ENCODE measurements around the gene CD82.
"Not testable (repeated sequence)": the region's sequence is repeated elsewhere in the genome, so short reads cannot be mapped to it uniquely, and the experiment has no call there.

Gene CD82

GRCh38 chr11:44548032-44548695 is 17.3 kb upstream of the CD82 start:
- Histone ChIP-seq H3K4me1 (ENCODE audit: control insufficient read depth, insufficient read depth, low read length) (no peaks in the 10 kb centered on the region), H3K9me3 (ENCODE audit: control insufficient read depth, insufficient read depth, low read length) (no peaks in the 10 kb centered on the region), H3K27me3 (ENCODE audit: control insufficient read depth, insufficient read depth, low read length) (no peaks in the 10 kb centered on the region), H3K36me3 (ENCODE audit: control insufficient read depth, insufficient read depth, low read length) (no peaks in the 10 kb centered on the region), H3K4me3 (ENCODE audit: low read length) (no peak overlapping the region), H3K27ac (ENCODE audit: low read length) (no peak overlapping the region)
- DNase-seq (ENCODE audit: low read depth, low spot score), result no peak
- WGBS (ENCODE audit: insufficient coverage, insufficient read length), result no CpG with 5 or more reads among the region's 4 CpGs

GRCh38 chr11:44548961-44549749 is 16.3 kb upstream of the CD82 start:
- not testable (repeated sequence) for DNase-seq (ENCODE audit: low read depth, low spot score); H3K27ac ChIP-seq (ENCODE audit: low read length); H3K36me3 ChIP-seq (ENCODE audit: control insufficient read depth, insufficient read depth, low read length); H3K27me3 ChIP-seq (ENCODE audit: control insufficient read depth, insufficient read depth, low read length); H3K4me3 ChIP-seq (ENCODE audit: low read length); H3K4me1 ChIP-seq (ENCODE audit: control insufficient read depth, insufficient read depth, low read length); H3K9me3 ChIP-seq (ENCODE audit: control insufficient read depth, insufficient read depth, low read length)
- no CpG with 5 or more reads among the region's 5 CpGs for WGBS (ENCODE audit: insufficient coverage, insufficient read length)

GRCh38 chr11:44550123-44550522 is 15.3 kb upstream of the CD82 start:
- Histone ChIP-seq H3K9me3 (ENCODE audit: control insufficient read depth, insufficient read depth, low read length) (no peaks in the 10 kb centered on the region), H3K27me3 (ENCODE audit: control insufficient read depth, insufficient read depth, low read length) (no peaks in the 10 kb centered on the region), H3K36me3 (ENCODE audit: control insufficient read depth, insufficient read depth, low read length) (no peaks in the 10 kb centered on the region), H3K27ac (ENCODE audit: low read length) (no peak overlapping the region), H3K4me1 (ENCODE audit: control insufficient read depth, insufficient read depth, low read length) (no peaks in the 10 kb centered on the region), H3K4me3 (ENCODE audit: low read length) (no peak overlapping the region)
- no CpG with 5 or more reads among the region's 8 CpGs for WGBS (ENCODE audit: insufficient coverage, insufficient read length)
- DNase-seq (ENCODE audit: low read depth, low spot score), result no peak

- no peak overlapping the region for H3K27ac ChIP-seq (ENCODE audit: low read length)
- H3K9me3 ChIP-seq (ENCODE audit: control insufficient read depth, insufficient read depth, low read length), result no peaks in the 10 kb centered on the region
- H3K4me1 ChIP-seq (ENCODE audit: control insufficient read depth, insufficient read depth, low read length), result no peaks in the 10 kb centered on the region
- no CpG with 5 or more reads among the region's 4 CpGs for WGBS (ENCODE audit: insufficient coverage, insufficient read length)
- H3K4me3 ChIP-seq (ENCODE audit: low read length), result no peak overlapping the region
- peaks cover 1% of the 10 kb centered on the region; the same call in 1 of the 2 replicates for H3K27me3 ChIP-seq (ENCODE audit: control insufficient read depth, insufficient read depth, low read length)
- DNase-seq (ENCODE audit: low read depth, low spot score), result no peak
- H3K36me3 ChIP-seq (ENCODE audit: control insufficient read depth, insufficient read depth, low read length), result no peaks in the 10 kb centered on the region
These were observed 13.9 kb upstream of the CD82 start for GRCh38 chr11:44551456-44552139.

- Histone ChIP-seq H3K27ac (ENCODE audit: low read length) (no peak overlapping the region), H3K9me3 (ENCODE audit: control insufficient read depth, insufficient read depth, low read length) (no peaks in the 10 kb centered on the region), H3K4me1 (ENCODE audit: control insufficient read depth, insufficient read depth, low read length) (peaks cover 6% of the 10 kb centered on the region; the same call in 1 of the 2 replicates), H3K36me3 (ENCODE audit: control insufficient read depth, insufficient read depth, low read length) (no peaks in the 10 kb centered on the region), H3K27me3 (ENCODE audit: control insufficient read depth, insufficient read depth, low read length) (peaks cover 1% of the 10 kb centered on the region; the same call in 1 of the 2 replicates), H3K4me3 (ENCODE audit: low read length) (no peak overlapping the region)
- WGBS (ENCODE audit: insufficient coverage, insufficient read length), result no CpG with 5 or more reads among the region's 5 CpGs
- no peak for DNase-seq (ENCODE audit: low read depth, low spot score)
These were observed 10.2 kb upstream of the CD82 start for GRCh38 chr11:44555031-44555800.

GRCh38 chr11:44556735-44557409 is 8.6 kb upstream of the CD82 start:
- no peak for DNase-seq (ENCODE audit: low read depth, low spot score)
- no peak overlapping the region for H3K4me3 ChIP-seq (ENCODE audit: low read length)
- peaks cover 6% of the 10 kb centered on the region; the same call in 1 of the 2 replicates for H3K4me1 ChIP-seq (ENCODE audit: control insufficient read depth, insufficient read depth, low read length)
- no peaks in the 10 kb centered on the region for H3K9me3 ChIP-seq (ENCODE audit: control insufficient read depth, insufficient read depth, low read length)
- no CpG with 5 or more reads among the region's 11 CpGs for WGBS (ENCODE audit: insufficient coverage, insufficient read length)
- no peak overlapping the region for H3K27ac ChIP-seq (ENCODE audit: low read length)
- H3K27me3 ChIP-seq (ENCODE audit: control insufficient read depth, insufficient read depth, low read length), result peaks cover 1% of the 10 kb centered on the region; the same call in 1 of the 2 replicates
- no peaks in the 10 kb centered on the region for H3K36me3 ChIP-seq (ENCODE audit: control insufficient read depth, insufficient read depth, low read length)

- H3K27ac ChIP-seq (ENCODE audit: low read length), result no peak overlapping the region
- no CpG with 5 or more reads among the region's 5 CpGs for WGBS (ENCODE audit: insufficient coverage, insufficient read length)
- peaks cover 1% of the 10 kb centered on the region; the same call in 1 of the 2 replicates for H3K27me3 ChIP-seq (ENCODE audit: control insufficient read depth, insufficient read depth, low read length)
- DNase-seq (ENCODE audit: low read depth, low spot score), result no peak
- peaks cover 6% of the 10 kb centered on the region; the same call in 1 of the 2 replicates for H3K4me1 ChIP-seq (ENCODE audit: control insufficient read depth, insufficient read depth, low read length)
- no peaks in the 10 kb centered on the region for H3K9me3 ChIP-seq (ENCODE audit: control insufficient read depth, insufficient read depth, low read length)
- no peaks in the 10 kb centered on the region for H3K36me3 ChIP-seq (ENCODE audit: control insufficient read depth, insufficient read depth, low read length)
- no peak overlapping the region for H3K4me3 ChIP-seq (ENCODE audit: low read length)
These were observed 8.0 kb upstream of the CD82 start for GRCh38 chr11:44557464-44557863.

GRCh38 chr11:44559207-44559939 is 6.1 kb upstream of the CD82 start:
- no peaks in the 10 kb centered on the region for H3K9me3 ChIP-seq (ENCODE audit: control insufficient read depth, insufficient read depth, low read length)
- peaks cover 7% of the 10 kb centered on the region for H3K4me1 ChIP-seq (ENCODE audit: control insufficient read depth, insufficient read depth, low read length)
- H3K27me3 ChIP-seq (ENCODE audit: control insufficient read depth, insufficient read depth, low read length), result peaks cover 1% of the 10 kb centered on the region; the same call in 1 of the 2 replicates
- DNase-seq (ENCODE audit: low read depth, low spot score), result peak; percentile 82
- H3K4me3 ChIP-seq (ENCODE audit: low read length), result no peak overlapping the region
- no peaks in the 10 kb centered on the region for H3K36me3 ChIP-seq (ENCODE audit: control insufficient read depth, insufficient read depth, low read length)
- no peak overlapping the region for H3K27ac ChIP-seq (ENCODE audit: low read length)
- WGBS (ENCODE audit: insufficient coverage, insufficient read length), result no CpG with 5 or more reads among the region's 9 CpGs

- H3K9me3 ChIP-seq (ENCODE audit: control insufficient read depth, insufficient read depth, low read length); H3K36me3 ChIP-seq (ENCODE audit: control insufficient read depth, insufficient read depth, low read length); H3K4me3 ChIP-seq (ENCODE audit: low read length); DNase-seq (ENCODE audit: low read depth, low spot score); H3K27me3 ChIP-seq (ENCODE audit: control insufficient read depth, insufficient read depth, low read length); H3K27ac ChIP-seq (ENCODE audit: low read length): not testable (repeated sequence)
- WGBS (ENCODE audit: insufficient coverage, insufficient read length), result no CpG with 5 or more reads among the region's 7 CpGs
- peaks cover 11% of the 10 kb centered on the region for H3K4me1 ChIP-seq (ENCODE audit: control insufficient read depth, insufficient read depth, low read length)
These were observed 5.5 kb upstream of the CD82 start for GRCh38 chr11:44559940-44560300.

All from iPS DF 6.9 (cell line).